ENCODE measurements around the gene OR2K2.
"Not testable (repeated sequence)": the region's sequence is repeated elsewhere in the genome, so short reads cannot be mapped to it uniquely, and the experiment has no call there.

The OR2K2 gene

DNA sequence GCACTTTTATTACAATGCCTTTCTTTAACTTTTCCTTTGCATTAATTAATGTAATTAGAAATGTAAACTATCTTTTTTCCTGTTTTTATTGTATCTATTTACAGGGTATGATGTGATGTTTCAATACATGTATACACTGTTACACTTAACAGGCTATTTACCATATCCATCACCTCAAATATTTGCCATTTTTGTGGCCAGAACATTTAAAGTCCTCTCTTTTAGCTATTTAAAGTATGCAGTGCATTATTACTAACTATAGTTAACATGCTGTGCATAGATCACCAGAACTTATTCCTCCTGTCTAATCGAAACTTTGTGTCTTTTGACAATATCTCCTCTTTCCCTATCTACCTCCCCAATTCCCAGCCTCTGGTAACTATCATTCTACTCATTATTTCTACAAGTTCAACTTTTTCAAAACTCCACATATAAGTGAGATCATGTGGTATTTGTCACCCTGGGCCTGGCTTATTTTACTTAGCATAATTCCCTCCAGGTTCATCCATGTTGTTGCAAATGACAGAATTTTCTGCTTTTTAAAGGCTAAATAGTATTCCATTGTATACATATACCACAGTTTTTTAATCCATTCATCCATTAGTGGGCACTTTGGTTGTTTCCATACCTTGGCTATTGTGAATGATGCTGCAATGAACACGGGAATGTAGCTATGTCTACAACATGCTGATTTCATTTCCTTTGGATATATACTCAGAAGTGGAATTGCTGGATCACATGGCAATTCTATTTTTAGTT lies 32.8 kb downstream of the OR2K2 start:
- no peak for DNase-seq

DNA sequence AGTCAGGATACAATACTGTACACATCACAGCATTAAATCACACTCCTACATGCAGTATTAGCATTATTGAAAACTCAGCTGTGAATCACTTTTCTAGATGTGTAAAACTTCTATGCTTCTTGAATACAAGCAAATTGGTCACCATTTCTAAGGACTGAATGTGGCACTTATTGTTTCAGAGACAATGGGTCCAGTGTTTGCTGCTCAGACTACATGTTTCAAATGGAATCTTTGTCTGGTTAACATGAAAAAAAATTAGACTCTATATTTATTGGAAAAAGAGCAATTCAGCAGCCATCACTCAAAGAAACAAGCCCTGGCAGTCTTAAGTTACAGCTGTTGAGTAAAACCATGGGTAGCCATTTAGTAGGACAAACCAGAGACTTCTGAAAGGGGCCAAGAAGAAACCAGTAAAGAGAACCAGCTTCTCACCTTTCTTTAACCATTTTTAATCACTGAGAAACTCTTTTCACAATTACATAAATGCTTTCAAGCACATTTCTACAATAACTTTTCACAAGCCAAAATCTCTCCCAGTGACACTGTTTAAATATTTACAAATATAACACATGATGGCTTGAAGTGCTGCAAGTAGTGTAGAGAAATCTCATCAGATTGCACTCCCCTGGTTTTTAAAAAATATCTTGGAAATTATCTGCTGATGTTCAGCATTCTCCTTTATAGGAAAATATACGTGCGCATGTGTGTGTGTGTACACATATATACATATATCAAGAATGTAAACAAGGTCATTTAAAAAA lies 35.2 kb downstream of the OR2K2 start:
- DNase-seq, result no peak

DNA sequence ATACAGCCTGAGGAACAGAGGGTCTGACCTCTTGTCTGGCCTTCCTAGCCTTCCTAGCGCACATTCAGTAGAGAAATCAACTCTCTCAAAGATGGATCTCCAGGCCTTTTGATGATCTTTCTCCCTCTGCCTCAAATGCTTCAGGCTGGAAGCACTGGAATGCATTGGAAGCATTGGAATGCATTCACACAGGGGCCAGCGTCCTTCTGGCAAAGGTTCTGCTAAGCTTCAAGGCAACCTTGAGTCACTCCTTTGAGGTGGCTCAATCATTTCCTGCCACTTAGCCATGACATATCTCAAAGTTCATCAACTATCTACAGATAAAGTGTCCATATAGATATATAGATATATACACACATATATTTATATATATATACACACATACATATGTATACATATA lies 42.9 kb downstream of the OR2K2 start:
- DNase-seq, result no peak

DNA sequence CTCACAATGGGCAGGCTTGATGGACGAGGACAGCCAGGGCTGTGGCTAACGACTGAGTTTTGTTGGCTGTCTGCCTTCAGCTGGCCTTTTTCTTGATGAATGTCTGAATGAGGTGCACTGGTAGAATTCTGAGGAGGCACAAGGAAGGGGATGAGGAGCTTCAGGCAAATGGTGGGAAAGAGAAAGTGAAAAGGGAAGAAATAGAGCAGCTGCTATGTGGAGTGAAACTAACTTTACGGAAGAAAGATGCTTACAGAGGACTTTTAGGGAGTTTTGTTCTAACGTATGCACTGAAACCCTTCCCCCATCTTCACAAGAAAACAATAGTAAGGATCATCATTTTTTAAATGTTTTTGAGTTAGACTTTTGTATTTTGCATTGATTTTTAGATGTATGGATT lies 45.3 kb downstream of the OR2K2 start:
- DNase-seq, result no peak

DNA sequence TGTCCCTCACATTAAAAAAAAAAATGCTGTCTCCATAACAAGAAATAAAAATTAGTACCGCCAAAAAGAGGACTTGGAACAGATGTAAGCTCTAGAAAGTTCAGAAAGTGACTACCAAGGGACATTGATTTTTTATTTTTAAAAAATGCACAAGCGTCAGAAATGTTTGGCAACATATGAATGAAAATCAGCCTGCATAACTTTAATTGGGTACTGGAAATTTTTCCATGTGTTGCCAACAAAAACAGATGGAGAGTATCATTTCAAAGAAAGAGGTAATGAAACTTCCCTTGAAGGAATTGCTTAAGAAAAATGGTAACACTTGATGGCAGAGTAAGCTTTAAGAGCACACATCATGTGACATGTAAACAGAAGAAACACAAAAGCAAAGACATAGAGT lies 47.2 kb downstream of the OR2K2 start:
- DNase-seq, result no peak

DNA sequence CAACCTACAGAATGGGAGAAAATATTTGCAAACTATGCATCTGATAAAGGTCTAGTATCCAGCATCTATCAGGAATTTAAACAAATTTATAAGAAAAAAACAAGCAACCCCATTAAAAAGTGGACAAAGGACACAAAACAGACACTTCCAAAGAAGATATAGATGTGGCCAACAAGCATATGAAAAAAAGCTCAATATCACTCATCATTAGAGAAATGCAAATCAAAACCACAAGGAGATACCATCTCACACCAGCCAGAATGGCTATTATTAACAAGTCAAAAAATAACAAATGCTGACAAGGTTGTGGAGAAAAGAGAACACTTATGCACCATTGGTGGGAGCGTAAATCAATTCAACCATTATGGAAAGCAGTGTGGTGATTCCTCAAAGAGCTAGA lies 49.2 kb downstream of the OR2K2 start:
- not testable (repeated sequence) for DNase-seq
